HG03457 (cell line): ENCODE data around the gene ARHGEF28.

Experiments
- ATAC-seq: cut with Tn5 transposase; IDR thresholded peaks from one replicate; pipeline ENCODE4 v1.9.1; 2021; ENCODE audit warnings: moderate number of reproducible peaks; ENCODE audit not compliant: unreplicated experiment

ARHGEF28 gene

GRCh38 chr5:73918791-73919221 is 292.8 kb downstream of the ARHGEF28 start:
- no peak for ATAC-seq

DNA sequence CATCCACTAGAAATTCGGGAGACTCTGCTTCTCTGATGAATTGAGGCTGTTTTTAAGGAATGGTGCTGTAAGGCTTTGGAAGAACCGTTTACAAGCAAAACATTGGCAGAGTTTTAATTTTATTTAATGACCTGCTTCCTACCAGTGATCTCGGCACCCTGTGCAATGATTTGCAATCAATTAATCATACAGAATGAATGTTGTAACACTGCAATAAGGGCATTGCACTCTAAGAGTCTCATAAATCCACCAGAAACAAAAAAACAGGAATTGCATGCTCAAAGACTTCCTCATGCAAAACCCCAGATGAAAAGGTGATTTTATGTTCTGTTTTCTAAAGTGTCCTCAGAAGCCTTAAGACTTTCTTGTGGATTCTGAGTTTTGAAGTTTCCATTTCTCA is 295.7 kb downstream of the ARHGEF28 start:
- no peak for ATAC-seq

DNA sequence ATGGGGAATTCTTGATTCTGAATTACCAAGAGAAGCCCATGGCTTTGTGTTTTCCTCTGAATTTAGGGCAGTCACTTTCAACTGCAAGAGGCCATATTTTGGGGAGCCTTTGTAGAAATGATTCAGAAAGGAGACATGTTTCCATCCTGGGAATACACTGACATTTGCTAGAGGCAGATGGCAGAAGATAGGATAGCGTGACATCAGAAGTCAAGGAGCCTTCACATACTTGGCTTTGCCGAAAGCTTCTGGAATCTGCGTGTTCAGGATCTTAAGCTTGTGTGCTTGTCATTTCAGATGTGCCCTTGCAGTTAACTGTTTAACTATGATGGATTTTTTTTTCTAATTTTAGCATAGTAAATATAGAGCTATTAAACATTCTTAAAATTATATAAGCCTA is 296.2 kb downstream of the ARHGEF28 start:
- no peak for ATAC-seq

GRCh38 chr5:73922875-73923557 is 297.0 kb downstream of the ARHGEF28 start:
- no peak for ATAC-seq

DNA sequence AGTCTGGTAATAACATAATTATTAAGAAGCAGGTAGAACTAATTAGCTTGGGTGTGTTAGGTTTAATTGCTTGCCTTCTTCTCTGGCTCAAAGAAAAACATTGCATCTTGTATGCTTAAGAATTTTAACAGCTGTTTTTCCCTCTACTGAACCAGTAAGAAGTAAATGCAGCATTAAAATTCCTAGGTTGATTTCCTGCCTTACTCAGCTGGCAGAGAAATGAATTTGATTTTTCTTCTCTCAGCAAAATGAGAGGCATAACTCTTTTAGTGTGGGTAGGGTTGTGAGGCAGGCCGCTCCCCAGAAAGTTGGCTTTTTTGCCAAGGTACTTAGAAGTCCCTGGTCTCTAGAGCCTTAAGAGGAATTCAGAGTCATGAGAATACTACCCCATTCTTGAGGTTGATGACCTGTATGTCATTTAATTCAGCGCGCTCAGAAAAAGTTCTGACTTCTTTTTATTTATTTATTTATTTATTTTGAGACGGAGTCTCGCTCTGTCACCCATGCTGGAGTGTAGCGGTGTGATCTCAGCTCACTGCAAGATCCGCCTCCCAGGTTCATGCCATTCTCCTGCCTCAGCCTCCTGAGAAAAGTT is 302.6 kb downstream of the ARHGEF28 start:
- no peak for ATAC-seq

- no peak for ATAC-seq
These were observed 309.7 kb downstream of the ARHGEF28 start for GRCh38 chr5:73935719-73936118.

- no peak for ATAC-seq
These were observed 312.4 kb downstream of the ARHGEF28 start for GRCh38 chr5:73938280-73938937.

DNA sequence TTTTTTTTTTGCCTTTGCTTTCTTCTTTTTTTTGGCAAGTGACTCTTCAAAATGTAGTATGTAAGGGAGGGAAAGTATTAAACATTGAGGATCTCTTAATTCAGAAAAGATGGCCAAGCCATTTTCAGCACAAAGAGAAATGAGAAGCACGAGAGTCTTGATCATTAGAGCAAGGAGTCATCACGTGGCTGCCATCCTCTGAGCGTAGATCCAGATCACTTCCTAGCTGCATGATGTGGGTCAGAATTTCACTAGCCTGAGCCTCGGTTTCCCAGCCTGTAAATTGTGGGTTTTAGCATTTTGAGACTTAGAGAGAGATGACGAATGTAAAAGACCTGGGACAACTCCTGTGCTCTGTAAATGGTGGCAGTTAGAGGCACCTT is 312.9 kb downstream of the ARHGEF28 start:
- ATAC-seq, result no peak

- ATAC-seq, result no peak
These were observed 313.6 kb downstream of the ARHGEF28 start for GRCh38 chr5:73939557-73939956.

DNA sequence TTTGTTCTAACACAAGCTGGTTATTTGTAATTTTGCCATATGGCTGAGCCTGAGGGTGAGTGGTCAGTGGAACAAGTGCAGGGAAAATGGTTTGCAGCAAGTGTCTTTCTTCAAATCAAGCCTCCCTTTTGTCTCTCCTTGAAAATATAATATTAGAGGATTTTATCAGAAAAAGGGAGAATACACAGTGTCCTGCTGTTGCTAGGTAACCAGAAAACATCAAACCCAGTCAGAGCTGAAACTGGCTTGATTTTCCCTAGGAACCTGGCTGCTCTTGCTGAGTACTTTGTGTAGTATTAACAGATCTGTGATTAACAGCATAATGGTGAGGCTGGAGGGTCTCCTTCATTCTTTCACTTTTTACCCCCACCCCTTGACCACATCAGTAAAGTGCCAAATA is 314.0 kb downstream of the ARHGEF28 start:
- ATAC-seq, result no peak

GRCh38 chr5:73940801-73941200 is 314.8 kb downstream of the ARHGEF28 start:
- ATAC-seq, result no peak

GRCh38 chr5:73942783-73943182 is 316.8 kb downstream of the ARHGEF28 start:
- no peak for ATAC-seq

DNA sequence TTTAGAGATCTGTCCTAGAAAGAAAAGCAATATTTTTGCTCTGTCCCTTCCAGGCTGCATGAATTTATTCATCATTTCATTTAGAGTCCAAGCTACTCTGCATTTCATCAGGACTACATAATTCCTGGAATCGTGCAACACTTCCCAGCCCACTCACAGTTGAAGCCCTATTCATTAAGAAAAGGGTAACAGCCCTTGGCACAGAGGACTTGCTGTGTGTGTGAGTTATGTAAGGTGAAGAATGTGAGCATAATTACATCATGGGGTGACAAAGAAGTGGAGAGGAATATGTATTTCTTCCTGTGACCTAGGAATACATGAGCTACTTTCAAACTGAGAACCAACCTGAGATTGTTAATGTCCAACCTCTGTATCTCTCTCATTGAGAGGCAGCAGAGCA is 317.4 kb downstream of the ARHGEF28 start:
- no peak for ATAC-seq

GRCh38 chr5:73944581-73944980 is 318.6 kb downstream of the ARHGEF28 start:
- ATAC-seq, result no peak

- ATAC-seq, result no peak
These were observed 319.5 kb downstream of the ARHGEF28 start for GRCh38 chr5:73945505-73945904.

GRCh38 chr5:73946278-73946677 is 320.3 kb downstream of the ARHGEF28 start:
- no peak for ATAC-seq

- ATAC-seq, result no peak
These were observed 321.1 kb downstream of the ARHGEF28 start for GRCh38 chr5:73946919-73947602.

- no peak for ATAC-seq
These were observed 322.1 kb downstream of the ARHGEF28 start for GRCh38 chr5:73947906-73948640.

DNA sequence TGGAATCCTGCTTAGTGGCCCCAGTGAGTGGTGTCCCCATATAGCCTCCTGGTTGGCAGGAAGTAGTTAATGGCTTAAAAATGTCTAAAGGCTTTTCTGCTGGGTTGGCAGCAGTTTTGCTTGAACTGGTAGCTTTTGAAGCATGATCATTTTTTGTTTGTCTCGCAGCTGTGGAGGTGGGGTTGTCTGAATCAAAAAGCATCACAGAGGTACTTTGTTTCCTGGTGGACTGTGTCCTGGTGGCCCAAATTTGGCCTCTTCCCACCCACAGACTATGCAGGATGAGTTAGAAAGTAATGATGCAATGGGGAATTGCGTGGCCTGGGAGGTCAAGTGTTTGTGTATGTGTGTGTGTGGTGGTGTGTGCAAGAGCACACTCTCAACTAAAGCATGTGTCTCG is 322.7 kb downstream of the ARHGEF28 start:
- no peak for ATAC-seq

DNA sequence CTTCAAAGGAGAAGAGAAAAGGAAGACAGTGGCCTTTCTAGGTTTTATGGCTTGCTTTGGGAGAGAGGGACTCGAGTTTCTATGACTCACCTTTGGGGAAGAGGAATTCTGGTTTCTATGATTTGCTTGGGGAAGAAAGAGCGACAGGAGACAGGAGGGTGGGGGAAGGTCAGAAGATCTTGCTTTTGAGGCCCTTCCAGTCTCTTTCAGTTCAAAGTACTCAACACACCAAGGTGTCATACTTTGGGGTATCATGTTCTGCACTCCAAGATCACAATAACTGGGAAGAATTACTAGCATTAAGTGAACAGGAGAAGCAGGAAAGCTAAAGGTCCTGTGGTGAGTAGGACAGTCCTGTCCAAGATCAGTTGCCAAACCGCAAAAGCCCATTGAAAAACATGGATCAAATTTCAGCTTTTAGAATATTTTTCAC is 324.5 kb downstream of the ARHGEF28 start:
- ATAC-seq, result no peak

DNA sequence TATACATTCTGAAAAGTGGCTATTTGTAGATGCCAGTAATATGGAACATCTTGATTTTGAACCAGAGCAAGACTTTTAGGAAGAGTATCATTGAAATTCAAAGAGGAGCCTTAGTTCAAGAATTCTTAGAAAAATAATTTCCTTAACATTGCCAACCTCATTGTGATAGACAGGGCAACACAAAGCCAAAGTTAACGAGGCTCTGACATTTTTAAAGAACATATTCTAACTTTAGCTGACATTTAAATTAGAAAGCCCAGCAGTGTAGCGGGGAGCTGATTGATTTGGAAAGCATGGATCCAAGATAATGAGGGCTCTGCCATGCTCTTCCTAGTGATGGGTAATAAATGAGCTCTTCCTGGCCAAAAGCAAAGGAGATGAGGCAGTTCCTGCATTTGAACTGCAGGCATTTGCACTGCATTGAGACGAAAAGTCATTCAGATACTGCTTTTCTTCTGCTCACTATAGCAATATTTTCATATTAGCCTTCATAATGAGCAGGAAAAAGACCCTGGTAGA is 325.0 kb downstream of the ARHGEF28 start:
- ATAC-seq, result no peak
